ENCODE measurements around the gene SETD6. TPM values are rescaled to one million over a fixed set of nuclear protein-coding genes. Genes with fewer than 3 reads are reported as not detected.

SETD6 gene
- total RNA-seq, 1 donor from 2014 or later: 31.1 TPM

GRCh38 chr16:58498341-58499091 is 16.8 kb upstream of the SETD6 start:
- H3K4me3 Mint-ChIP-seq: no peak overlapping the region
- no peaks in the 10 kb centered on the region for H3K36me3 Mint-ChIP-seq (ENCODE audit: low read depth)
- ATAC-seq (ENCODE audit: low read depth) (no peak), DNase-seq (no peak)
- peaks cover 33% of the 10 kb centered on the region for H3K4me1 Mint-ChIP-seq
- peaks cover 18% of the 10 kb centered on the region for H3K27me3 Mint-ChIP-seq
- no peaks in the 10 kb centered on the region for H3K9me3 Mint-ChIP-seq
- ChIA-PET CTCF (no interaction called here), POLR2A (no interaction called here)
- intact Hi-C loops (cut with micrococcal nuclease): no loop called here
- H3K27ac Mint-ChIP-seq: no peak overlapping the region
- TF ChIP-seq, protein P1, sequence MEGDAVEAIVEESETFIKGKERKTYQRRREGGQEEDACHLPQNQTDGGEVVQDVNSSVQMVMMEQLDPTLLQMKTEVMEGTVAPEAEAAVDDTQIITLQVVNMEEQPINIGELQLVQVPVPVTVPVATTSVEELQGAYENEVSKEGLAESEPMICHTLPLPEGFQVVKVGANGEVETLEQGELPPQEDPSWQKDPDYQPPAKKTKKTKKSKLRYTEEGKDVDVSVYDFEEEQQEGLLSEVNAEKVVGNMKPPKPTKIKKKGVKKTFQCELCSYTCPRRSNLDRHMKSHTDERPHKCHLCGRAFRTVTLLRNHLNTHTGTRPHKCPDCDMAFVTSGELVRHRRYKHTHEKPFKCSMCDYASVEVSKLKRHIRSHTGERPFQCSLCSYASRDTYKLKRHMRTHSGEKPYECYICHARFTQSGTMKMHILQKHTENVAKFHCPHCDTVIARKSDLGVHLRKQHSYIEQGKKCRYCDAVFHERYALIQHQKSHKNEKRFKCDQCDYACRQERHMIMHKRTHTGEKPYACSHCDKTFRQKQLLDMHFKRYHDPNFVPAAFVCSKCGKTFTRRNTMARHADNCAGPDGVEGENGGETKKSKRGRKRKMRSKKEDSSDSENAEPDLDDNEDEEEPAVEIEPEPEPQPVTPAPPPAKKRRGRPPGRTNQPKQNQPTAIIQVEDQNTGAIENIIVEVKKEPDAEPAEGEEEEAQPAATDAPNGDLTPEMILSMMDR (IDR thresholded peaks at IDR 0.05): no peak

GRCh38 chr16:58499092-58499511 is 16.2 kb upstream of the SETD6 start:
- ChIA-PET CTCF (no interaction called here), POLR2A (no interaction called here)
- H3K27ac Mint-ChIP-seq: no peak overlapping the region
- H3K27me3 Mint-ChIP-seq: peaks cover 16% of the 10 kb centered on the region
- no peak for DNase-seq
- intact Hi-C loops (cut with micrococcal nuclease): no loop called here
- H3K4me3 Mint-ChIP-seq: no peak overlapping the region
- TF ChIP-seq, protein P1 (IDR thresholded peaks at IDR 0.05): no peak
- peaks cover 33% of the 10 kb centered on the region for H3K4me1 Mint-ChIP-seq
- ATAC-seq (ENCODE audit: low read depth): no peak
- no peaks in the 10 kb centered on the region for H3K9me3 Mint-ChIP-seq
- H3K36me3 Mint-ChIP-seq (ENCODE audit: low read depth): no peaks in the 10 kb centered on the region

GRCh38 chr16:58499615-58500351 is 15.5 kb upstream of the SETD6 start, which contains the start of gene NDRG4:
Gene NDRG4, plus strand, starts transcription at chr16:58500143. Its CDS starts 106 bp downstream, at chr16:58500249.
- peak within 1 kb of the TSS; percentile 81 for H3K4me3 Mint-ChIP-seq

GRCh38 chr16:58500430-58501241 is 14.7 kb upstream of the SETD6 start:
- intact Hi-C loops (cut with micrococcal nuclease): no loop called here
- DNase-seq (peak; percentile 31), ATAC-seq (ENCODE audit: low read depth) (peak; percentile 9)
- Mint-ChIP-seq H3K36me3 (ENCODE audit: low read depth) (no peaks in the 10 kb centered on the region), H3K27me3 (peaks cover 14% of the 10 kb centered on the region), H3K4me3 (peak overlapping the region; percentile 81), H3K27ac (no peak overlapping the region), H3K9me3 (no peaks in the 10 kb centered on the region), H3K4me1 (peaks cover 25% of the 10 kb centered on the region)
- POLR2A ChIA-PET: no interaction called here
- TF ChIP-seq, protein P1 (IDR thresholded peaks at IDR 0.05): no peak
- CTCF ChIA-PET: interaction anchor here (1.0 to 1.8 kb wide), 3 partner anchors 12 to 256 kb away, joined by 3 to 5 read pairs (median 3); no protein-coding TSS in a partner anchor

More at GRCh38 chr16:58499615-58500351, 15.5 kb upstream of the SETD6 start, which contains the start of gene NDRG4:
- Mint-ChIP-seq H3K9me3 (no peaks in the 10 kb centered on the region), H3K27ac (no peak within 1 kb of the TSS), H3K4me1 (peaks cover 33% of the 10 kb centered on the region), H3K27me3 (peaks cover 14% of the 10 kb centered on the region), H3K36me3 (ENCODE audit: low read depth) (no peaks in the 10 kb centered on the region)
- POLR2A ChIA-PET: no interaction called here
- TF ChIP-seq, protein P1 (IDR thresholded peaks at IDR 0.05): no peak
- intact Hi-C loops (cut with micrococcal nuclease): no loop called here
- CTCF ChIA-PET: interaction anchor here (1.8 kb wide), 1 partner anchor 14 kb away, joined by 5 read pairs; no protein-coding TSS in a partner anchor
- ATAC-seq (ENCODE audit: low read depth): peak; percentile 83
- DNase-seq: no peak
